ENCODE data around the gene DNAH3.
"Not testable (repeated sequence)": the region's sequence is repeated elsewhere in the genome, so short reads cannot be mapped to it uniquely, and the experiment has no call there.

The DNAH3 gene

DNA sequence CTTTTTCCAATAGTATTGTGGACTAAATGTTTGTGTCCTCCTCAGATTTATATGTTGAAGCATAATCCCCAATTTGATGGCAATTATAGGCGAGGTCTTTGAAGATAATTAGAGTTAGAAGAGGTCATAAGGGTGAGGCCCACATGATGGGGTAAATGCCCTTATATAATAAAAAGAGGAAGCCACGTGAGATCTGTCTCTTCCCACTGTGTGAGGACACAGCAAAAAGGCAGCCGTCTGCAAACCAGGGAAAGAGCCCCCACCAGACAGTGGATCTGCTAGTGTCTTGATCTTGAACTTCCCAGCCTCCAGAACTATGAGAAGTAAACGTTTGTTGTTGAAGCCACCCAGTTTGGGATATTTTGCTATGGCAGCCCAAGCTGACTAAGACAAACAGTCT is 174.1 kb downstream of the DNAH3 start:
- no peak for DNase-seq

- not testable (repeated sequence) for DNase-seq
Measured at GRCh38 chr16:20973201-20973600, 177.4 kb downstream of the DNAH3 start.

GRCh38 chr16:20971401-20971800 is 179.2 kb downstream of the DNAH3 start:
- DNase-seq, result no peak

- no peak for DNase-seq
Measured at GRCh38 chr16:20969386-20969785, 181.3 kb downstream of the DNAH3 start.

DNA sequence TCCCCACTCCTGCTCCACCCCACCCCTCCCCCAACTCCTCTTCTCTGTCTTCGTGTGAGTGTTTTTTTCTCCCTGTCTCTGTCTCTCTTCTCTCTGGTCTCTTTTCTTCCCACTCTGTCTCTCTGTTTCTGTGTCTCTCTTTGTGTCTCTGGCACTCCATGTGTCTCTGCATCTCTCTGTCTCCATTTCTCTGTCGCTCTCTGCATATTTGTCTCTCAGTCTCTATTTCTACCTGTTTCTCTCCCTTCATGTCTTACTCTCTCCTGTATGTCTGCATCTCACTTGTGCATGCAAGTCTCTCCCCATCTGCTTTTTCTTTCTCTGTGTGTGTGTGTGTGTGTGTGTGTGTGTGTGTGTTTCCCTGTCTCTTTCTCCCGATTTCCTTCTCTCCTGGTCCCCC is 181.9 kb downstream of the DNAH3 start:
- DNase-seq, result no peak

- no peak for DNase-seq
Measured at GRCh38 chr16:20960899-20961298, 189.7 kb downstream of the DNAH3 start.

GRCh38 chr16:20957153-20957552 is 193.5 kb downstream of the DNAH3 start:
- no peak for DNase-seq

- no peak for DNase-seq
Measured at GRCh38 chr16:20956319-20956718, 194.3 kb downstream of the DNAH3 start.

- DNase-seq, result no peak
Measured at GRCh38 chr16:20954574-20954973, 196.1 kb downstream of the DNAH3 start.

DNA sequence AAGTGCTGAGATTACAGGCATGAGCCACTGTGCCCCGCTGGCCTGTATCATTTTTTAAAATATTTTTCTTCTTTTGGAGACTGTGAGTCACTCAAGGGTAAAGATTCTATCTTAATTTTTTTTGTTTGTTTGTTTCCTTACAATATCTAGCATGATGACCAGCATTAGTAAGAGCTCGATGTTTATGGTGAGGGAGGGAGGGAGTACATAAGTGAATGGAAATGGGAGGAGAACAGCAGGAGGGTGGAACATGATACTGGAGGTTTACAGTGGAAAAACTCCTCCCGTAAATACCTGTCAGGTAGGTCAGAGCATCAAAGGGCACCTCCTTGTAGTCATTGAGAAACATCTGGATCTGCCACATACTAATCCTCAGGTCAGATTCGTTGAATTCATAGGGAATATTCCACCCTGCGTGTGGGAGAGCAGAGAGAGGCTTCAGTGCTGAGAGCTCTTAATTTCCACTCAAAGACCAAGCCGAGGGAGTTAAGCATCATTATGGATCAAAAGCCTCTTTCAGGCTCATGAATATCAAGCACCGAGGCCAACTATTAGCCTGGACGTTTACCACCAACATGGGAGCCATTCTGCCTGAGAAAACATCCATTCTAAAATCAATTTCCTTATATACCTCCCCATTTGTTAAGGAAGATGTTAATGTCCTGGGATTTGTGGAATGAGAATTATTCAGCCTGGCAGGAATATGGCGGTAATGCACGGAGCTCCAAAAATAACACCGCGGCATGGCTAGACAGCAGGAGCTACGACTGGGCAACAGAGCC is 198.3 kb downstream of the DNAH3 start:
- DNase-seq, result no peak

GRCh38 chr16:20950294-20950693 is 200.4 kb downstream of the DNAH3 start:
- no peak for DNase-seq

- DNase-seq, result no peak
Measured at GRCh38 chr16:20949660-20950059, 201.0 kb downstream of the DNAH3 start.

GRCh38 chr16:20948444-20948843 is 202.2 kb downstream of the DNAH3 start:
- no peak for DNase-seq

DNA sequence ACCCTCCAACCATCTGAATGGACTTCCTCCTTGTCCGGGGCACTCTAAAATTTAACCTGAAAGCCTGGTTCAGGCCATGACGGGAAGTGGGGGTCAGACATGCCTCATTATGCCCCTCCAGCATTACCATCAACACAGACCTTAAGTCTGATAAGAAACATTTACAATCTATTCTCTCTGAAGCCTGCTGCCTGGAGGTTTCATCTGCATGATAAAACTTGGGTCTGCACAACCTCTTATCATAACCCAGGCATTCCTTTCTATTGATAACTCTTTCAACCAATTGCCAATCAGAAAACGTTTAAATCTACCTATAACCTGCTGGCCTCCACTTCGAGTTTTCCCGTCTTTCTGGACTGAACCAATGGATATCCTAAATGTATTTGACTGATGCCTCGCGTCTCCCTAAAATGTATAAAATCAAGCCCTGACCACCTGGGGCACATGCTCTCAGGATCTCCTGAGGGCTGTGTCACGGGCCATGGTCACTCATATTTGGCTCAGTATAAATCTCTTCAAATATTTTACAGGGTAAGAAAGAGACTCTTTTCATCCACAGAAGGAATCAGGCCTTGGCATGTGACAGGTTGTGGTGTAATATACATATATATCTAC is 204.5 kb downstream of the DNAH3 start:
- DNase-seq, result no peak

DNA sequence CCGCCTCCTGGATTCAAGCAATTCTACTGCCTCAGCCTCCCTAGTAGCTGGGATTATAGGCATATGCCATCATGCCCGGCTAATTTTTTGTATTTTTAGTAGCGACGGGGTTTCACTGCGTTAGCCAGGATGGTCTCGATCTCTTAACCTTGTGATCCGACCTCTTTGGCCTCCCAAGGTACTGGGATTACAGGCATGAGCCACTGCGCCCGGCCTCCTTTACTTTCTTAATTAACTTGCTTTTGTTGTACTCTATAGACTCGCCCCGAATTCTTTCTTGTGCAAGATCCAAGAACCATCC is 205.1 kb downstream of the DNAH3 start:
- not testable (repeated sequence) for DNase-seq

DNA sequence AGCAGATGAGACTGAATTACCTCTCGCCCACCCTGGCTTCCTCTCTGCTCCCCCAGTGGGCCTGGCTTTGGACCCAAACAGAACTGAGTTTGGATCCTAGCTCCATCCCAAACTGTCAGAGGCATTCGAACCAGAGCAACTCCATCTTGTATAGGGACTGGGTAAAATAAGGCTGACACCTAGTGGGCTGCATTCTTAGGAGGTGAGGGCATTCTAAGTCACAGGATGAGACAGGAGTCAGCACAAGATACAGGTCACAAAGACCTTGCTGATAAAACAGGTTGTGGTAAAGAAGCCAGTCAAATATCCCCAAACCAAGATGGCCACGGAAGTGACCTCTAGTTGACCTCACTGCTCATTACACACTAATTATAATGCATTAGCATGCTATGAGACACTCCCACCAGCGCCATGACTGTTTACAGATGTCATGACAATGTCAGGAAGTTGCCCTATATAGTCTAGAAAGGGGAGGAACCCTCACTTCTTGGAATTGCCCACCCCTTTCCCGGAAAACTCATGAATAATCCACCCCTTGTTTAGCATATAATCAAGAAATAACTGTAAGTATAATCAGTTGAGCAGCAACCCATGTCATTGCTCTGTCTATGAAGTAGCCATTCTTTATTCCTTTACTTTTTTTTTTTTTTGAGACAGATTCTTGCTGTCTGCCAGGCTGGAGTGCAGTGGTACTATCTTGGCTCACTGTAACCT is 205.6 kb downstream of the DNAH3 start:
- peak; percentile 38 for DNase-seq

GRCh38 chr16:20942256-20942655 is 208.4 kb downstream of the DNAH3 start:
- no peak for DNase-seq

GRCh38 chr16:20941636-20941926 is 209.1 kb downstream of the DNAH3 start:
- no peak for DNase-seq

GRCh38 chr16:20940871-20941635 is 209.6 kb downstream of the DNAH3 start:
- no peak for DNase-seq

- no peak for DNase-seq
Measured at GRCh38 chr16:20939611-20940010, 211.0 kb downstream of the DNAH3 start.

GRCh38 chr16:20938426-20938825 is 212.2 kb downstream of the DNAH3 start:
- DNase-seq, result no peak

DNA sequence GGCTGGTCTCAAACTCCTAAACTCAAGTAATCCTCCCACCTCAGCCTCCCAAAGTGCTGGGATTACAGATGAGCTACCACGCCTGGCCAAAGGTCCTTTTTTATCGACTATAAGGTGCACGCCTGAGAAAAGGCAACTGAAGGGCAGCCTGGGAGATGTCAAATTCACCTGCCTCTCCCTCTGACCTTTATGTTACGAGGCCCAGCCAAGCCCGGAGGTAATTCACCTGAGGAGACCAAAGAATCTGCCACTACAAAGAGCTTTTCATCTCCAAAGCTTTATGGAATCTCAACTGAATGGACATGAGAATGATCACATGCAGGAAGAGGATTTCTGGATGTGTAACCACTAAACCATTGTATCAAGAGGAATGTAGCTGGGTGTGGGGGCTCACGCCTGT is 212.9 kb downstream of the DNAH3 start:
- DNase-seq, result no peak

DNA sequence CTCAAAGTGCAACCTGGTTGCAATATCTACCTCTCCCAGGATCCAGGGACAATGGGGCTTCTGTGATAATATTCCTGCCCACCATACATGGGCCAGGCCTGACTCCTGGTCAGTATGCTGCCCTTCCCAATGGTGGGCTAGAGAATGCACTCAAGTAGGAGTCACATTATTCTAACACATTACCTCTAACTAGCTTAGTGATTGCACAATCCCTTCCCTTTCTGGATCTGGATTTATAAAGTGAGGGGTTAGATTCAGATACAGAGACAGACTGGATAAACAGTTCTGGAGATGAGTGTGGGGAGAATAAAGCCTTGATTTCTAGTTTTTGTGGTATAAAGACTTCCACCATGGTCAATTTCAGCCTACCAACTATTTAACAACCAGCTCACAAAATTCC is 217.1 kb downstream of the DNAH3 start:
- DNase-seq, result no peak

Data from CD4-positive, alpha-beta T cell treated with Interleukin-21 for 1 hour (primary cell).